NCI-H82 treated with DMSO at 0.1 percent for 48 hours (cell line): ENCODE data around the gene DLK2.
"Not testable (repeated sequence)": the region's sequence is repeated elsewhere in the genome, so short reads cannot be mapped to it uniquely, and the experiment has no call there.

Experiments
- DNase-seq: peaks from one replicate; lab custom pipeline; 2025; ENCODE audit not compliant: unreplicated experiment; lab: John Stamatoyannopoulos, UW

DLK2 gene

GRCh38 chr6:43455531-43456428 is at the start of gene DLK2:
Gene DLK2 (minus strand): TSS chr6:43455548. CDS start chr6:43454825, 723 bp downstream.
- peak; percentile 73 for DNase-seq

DNA sequence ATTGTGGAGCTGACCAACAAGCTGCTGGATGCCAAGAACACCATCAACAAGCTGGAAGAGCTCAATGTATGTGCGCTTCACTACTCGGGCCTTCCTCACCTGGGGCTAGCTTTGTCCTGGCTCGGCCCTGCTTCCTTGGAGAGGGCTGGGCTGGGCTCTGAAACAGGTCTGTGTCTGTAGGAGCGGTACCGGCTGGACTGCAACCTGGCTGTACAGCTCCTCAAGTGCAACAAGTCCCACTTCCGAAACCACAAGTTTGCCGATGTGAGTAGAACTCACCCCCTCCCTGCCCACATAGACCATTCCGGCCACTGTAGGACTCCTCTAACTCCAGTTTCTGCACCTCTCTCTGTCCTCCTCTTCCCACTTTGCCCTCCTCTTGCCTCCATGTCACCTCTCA is 48.1 kb upstream of the DLK2 start:
- no peak for DNase-seq

- no peak for DNase-seq
Measured at GRCh38 chr6:43502666-43503065, 47.3 kb upstream of the DLK2 start.

DNA sequence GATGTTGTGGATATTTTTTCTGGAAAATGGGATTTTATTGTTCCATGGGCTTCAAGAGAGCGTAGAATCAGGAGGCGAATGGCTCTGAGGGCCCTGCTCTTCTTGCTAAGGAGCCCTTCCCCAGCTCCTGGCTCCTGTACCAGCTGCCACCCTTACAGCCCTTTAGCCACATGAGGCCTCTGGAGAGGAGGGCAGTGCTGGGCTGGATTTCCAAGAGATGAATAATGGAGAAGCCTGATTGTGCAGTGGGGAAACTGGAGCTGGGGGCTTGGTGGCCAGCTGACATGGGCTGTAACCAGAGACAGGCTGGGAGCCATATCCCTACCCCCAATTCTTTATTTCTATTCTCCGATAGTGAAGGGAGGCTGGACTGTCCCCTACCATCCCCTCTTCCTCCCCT is 45.6 kb upstream of the DLK2 start:
- DNase-seq, result no peak

DNA sequence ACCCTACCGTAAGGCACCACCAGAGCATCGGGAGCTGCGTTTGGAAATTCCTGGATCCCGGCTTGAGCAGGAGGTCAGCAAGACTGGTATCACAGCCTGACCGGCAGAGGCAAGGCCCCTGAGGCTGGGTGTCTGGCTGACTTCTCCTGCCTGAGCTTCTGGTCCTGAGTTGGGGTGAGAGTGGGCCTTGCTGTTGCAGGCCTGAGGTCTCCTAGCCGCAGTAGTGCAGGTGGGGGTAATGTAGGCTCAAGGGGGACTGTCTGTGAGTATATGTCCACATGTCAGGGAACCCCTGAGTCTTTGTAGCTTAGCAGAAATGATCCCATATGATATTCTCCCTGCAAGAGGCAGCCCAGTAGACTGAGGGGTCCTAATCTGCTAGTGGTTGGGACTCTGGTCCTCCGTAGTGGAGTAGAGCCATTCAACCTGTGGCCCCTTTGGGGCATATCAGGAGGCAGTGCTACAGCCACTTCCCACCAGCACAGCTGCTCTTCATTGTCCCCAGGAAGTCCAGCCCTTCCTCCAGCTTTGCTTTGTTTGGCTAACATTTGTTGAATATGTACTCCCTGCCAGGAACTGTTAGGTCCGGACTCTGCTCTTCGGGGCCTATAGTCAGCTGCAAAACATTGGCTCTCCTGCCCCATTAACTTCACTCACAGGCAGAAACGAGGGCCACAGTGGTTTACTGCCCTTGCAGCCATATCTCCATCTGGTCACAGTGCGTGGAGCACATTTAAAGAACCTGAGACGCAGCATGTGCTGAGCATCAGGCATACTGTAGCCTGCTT is 43.9 kb upstream of the DLK2 start:
- no peak for DNase-seq

GRCh38 chr6:43498291-43498690 is 42.9 kb upstream of the DLK2 start:
- DNase-seq, result not testable (repeated sequence)

DNA sequence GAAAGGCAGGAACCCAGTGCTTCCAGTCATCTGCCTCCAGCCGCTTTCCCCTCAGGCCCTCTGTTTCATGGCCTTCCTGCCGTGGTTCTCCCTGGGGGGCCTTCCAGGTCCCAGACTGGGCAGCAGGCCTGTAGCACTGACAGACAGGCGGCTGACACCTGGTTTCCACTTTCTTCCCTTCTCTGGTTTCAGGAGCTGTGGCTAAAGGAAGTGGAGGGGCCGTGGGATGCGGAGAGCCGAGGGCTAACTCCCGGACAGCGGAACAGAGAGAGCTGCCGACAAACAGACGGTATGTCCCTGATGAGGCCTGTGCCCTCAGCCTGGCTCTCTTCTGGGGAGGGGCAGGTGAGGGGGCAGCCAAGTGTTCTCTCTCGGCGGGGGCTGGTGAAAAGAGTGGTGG is 42.3 kb upstream of the DLK2 start:
- DNase-seq, result no peak

- DNase-seq, result no peak
Measured at GRCh38 chr6:43497129-43497396, 41.7 kb upstream of the DLK2 start.

GRCh38 chr6:43496370-43497128 is 41.2 kb upstream of the DLK2 start:
- DNase-seq, result no peak

- no peak for DNase-seq
Measured at GRCh38 chr6:43495409-43495941, 40.1 kb upstream of the DLK2 start.

DNA sequence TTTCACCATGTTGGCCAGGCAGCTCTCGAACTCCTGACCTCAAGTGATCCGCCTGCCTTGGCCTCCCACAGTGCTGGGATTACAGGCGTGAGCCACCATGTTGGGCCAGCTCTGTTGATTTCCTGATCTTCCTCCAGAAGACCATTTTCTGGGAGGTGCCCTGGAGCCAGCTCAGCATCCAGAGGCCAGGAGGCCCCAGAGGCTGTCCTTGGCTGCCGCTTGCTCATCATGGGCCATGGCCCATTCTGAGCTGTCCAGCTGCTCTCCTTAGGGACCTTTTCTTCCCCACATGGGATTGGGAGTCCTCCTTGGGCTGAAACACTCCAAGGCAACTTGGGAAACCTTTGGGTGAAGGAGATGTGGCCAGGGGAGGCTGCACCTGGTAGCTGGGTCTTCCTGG is 39.4 kb upstream of the DLK2 start:
- no peak for DNase-seq

GRCh38 chr6:43494321-43494720 is 39.0 kb upstream of the DLK2 start:
- DNase-seq, result no peak

- DNase-seq, result no peak
Measured at GRCh38 chr6:43493833-43494232, 38.5 kb upstream of the DLK2 start.

GRCh38 chr6:43493230-43493629 is 37.9 kb upstream of the DLK2 start:
- DNase-seq, result no peak

DNA sequence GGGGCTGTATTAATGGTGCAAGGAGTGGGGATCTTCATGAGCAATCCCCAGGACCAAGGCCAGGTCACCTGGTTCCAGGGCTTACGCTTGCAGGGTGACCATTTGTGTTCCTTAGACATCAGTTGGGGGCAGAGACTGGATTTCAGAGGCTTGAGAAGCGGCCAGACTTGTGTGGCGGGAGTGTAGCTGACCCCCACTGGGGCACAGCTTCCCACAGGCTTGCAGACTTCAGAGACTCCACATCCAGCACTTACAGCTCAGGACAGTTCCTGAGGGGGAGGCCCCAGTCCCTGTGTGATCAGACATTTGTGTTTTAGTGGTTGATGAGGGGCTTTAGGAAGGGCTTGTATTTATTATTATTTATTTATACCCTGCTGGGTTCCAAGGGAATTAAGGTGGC is 37.3 kb upstream of the DLK2 start:
- no peak for DNase-seq

DNA sequence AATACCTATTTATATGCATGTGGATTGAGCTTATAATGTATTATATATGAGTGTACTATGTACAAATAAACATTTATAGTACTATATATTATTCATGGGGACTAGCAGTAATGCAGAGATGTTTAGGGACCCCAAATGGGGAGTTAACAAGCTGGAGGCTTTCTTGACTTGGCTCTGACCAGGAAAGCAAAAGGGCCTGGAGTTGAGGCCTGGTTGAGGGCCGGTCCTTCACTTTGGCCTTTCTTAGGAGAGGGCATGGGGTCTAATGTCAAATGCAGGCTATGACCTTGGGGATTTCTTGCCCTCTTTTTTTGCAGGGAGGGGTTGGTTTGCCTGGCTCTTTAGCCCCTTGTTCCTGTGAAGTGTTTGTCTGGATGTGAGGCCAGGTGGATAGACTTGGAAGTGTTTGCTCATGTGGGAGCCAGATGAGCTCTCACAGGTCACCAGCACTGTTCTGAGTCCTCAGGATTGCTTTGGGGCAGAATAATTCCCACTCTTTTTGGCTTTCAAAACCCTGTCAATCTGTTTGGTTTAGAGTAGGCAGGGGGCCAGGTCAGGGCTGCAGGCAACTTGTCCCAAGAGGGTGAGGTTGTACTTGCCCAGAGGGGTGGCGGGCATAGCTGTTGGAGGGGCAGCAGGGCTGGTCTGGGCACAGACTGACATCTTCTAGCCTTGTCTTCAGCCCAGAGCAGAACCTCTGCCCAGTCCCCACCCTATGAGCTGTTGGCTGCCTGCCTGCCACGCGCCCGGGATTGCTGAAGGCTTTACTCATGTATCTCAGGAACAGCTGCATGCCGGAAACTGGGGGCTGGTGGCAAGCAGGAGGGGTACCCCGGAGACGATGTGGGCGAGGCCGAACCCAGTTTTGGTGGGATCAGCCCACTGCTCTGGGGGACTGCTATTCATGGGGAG is 36.7 kb upstream of the DLK2 start:
- DNase-seq, result no peak

DNA sequence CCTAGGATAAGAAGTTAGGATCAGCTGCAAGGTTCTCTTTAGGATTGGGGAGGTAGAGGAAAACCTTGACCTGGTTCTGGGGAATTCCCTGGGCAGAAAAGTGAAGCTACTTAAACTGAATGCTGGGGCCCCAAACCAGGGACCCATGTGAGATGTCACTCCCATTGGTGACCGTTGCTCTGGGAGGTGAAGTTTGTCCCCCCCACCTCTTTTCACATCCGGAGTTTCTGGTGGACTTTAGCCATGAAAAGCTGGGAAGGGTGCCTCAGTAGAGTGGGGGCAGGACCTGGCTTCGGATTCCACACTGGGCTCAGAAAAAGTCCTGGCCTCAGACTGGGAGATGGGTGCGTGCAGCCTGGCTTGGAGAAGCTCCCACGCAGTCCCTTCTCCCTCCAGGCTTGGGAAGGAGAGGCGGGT is 35.2 kb upstream of the DLK2 start:
- DNase-seq, result no peak

- DNase-seq, result no peak
Measured at GRCh38 chr6:43489277-43490072, 34.1 kb upstream of the DLK2 start.

- no peak for DNase-seq
Measured at GRCh38 chr6:43488667-43489276, 33.4 kb upstream of the DLK2 start.
